Suprapubic skin (tissue), 4 donors: ENCODE results near the gene SFRP2.

Experiments used
- POLR2A ChIP-seq, 2 donors: fragments of 450-650 bp; IDR thresholded peaks; one replicate each; pipeline ENCODE4 v1.6.1; 2017; ENCODE audit warnings: antibody characterized with exemption in 2 of 2, mild to moderate bottlenecking in 2 of 2, moderate library complexity in 2 of 2
- POLR2AphosphoS5 ChIP-seq, 3 donors: sonication (generic); formaldehyde crosslinking; IDR thresholded peaks; one replicate each; pipeline ENCODE4 v1.6.1; 2017; ENCODE audit warnings: antibody characterized with exemption in 3 of 3

- no peak for TF ChIP-seq POLR2A (IDR thresholded peaks at IDR 0.05)
- TF ChIP-seq POLR2AphosphoS5 (IDR thresholded peaks at IDR 0.05): no peak
Observed at GRCh38 chr4:153824501-153824900, 35.6 kb upstream of the SFRP2 start.
